Psoas muscle (tissue), 8 donors: ENCODE measurements around the gene NDUFB11. TPM values are rescaled to one million over a fixed set of nuclear protein-coding genes. Genes with fewer than 3 reads are reported as not detected.
A peak's percentile ranks its signal among the peaks of the same experiment; 100 is the strongest.

Experiments used
- ATAC-seq, 4 donors: fragments of 200-7000 bp; cut with Tn5 transposase; one replicate each; pipeline ENCODE4 v1.9.1; 2020; ENCODE audit warnings: moderate library complexity in 3 of 4, mild to moderate bottlenecking in 2 of 4
- DNase-seq, 2 donors: peaks; one replicate each; pipeline ENCODE4 v3.0.0-alpha.2; 2020
- H3K27ac ChIP-seq: fragments of 200-600 bp; one replicate; pipeline ENCODE4 v1.8.0; 2022
- H3K27me3 ChIP-seq, 3 donors: fragments of 200-600 bp in 1 of 3; one replicate each; pipeline versions ENCODE4 v1.6.1 to v1.8.0; 2013 to 2022; ENCODE audit warnings: low read length in 2 of 3, mild to moderate bottlenecking in 2 of 3, moderate library complexity in 1 of 3; ENCODE audit not compliant: insufficient read depth in 3 of 3
- H3K36me3 ChIP-seq, 2 donors: fragments of 200-600 bp in 1 of 2; one replicate each; pipeline versions ENCODE4 v1.6.1 to v1.8.0; 2013 to 2022; ENCODE audit warnings: low read depth in 1 of 2, mild to moderate bottlenecking in 1 of 2, moderate library complexity in 1 of 2; ENCODE audit not compliant: insufficient read depth in 1 of 2
- H3K4me1 ChIP-seq: fragments of 200-600 bp; one replicate; pipeline ENCODE4 v1.8.0; 2022
- H3K4me3 ChIP-seq: fragments of 200-600 bp; one replicate; pipeline ENCODE4 v1.8.0; 2022; ENCODE audit warnings: mild to moderate bottlenecking
- H3K9me3 ChIP-seq: fragments of 200-600 bp; one replicate; pipeline ENCODE4 v1.8.0; 2022
- WGBS, 3 donors: extraction: QIAGEN DNeasy Blood & Tissue Kit; methylation state at CpG; one replicate each; pipeline versions ENCODE4 v1.1.6 to v1.1.7; 2013; 5-methylcytosine and 5-hydroxymethylcytosine counted together
- intact Hi-C, 2 donors: fragments of 100-400 bp; cut with DNase I; formaldehyde crosslinking; loops; one replicate each; pipeline versions ENCODE4 v1.11.0 to v1.14.2; 2022
- polyA plus RNA-seq, 3 donors: library from polyadenylated mRNA; stranded (reverse); fragments of 200-250 nt; gene quantifications; one replicate each; pipeline ENCODE4 v1.2.3, GENCODE V29; 2013
- total RNA-seq, 4 donors: library from RNA; stranded (reverse); fragmentation: NEBNext Ultra II Directional in 2 of 4; extraction: Animal tissue kit (Norgen Biotek cat#: 25700) in 2 of 4; gene quantifications; one replicate each; pipeline versions ENCODE4 v1.2.1 to v1.2.4, GENCODE V29; 2021 to 2023
- TF ChIP-seq, protein P1 (sequence below): fragments of 200-600 bp; IDR thresholded peaks from one replicate; pipeline ENCODE4 v1.8.0; 2022; ENCODE audit warnings: antibody characterized with exemption
- donor health status: healthy with polysubstance abuse.
- donor health status: DM: no; HTN: no; CAD: no; lungs with moderate emphysema.
- donor health status: Bipolar disorder and iron deficiency.
- donor health status: healthy.
- donor health status: DM: yes; HTN: yes; CAD: no.
- donor health status: DM: no; HTN: no; CAD: no.
- donor health status: DM: no; HTN: no; CAD: no.
- donor health status: DM: yes; HTN: yes; CAD: no.

NDUFB11 gene
- total and polyA plus RNA-seq, 7 donors: 142 to 207 (median 175) TPM

DNA sequence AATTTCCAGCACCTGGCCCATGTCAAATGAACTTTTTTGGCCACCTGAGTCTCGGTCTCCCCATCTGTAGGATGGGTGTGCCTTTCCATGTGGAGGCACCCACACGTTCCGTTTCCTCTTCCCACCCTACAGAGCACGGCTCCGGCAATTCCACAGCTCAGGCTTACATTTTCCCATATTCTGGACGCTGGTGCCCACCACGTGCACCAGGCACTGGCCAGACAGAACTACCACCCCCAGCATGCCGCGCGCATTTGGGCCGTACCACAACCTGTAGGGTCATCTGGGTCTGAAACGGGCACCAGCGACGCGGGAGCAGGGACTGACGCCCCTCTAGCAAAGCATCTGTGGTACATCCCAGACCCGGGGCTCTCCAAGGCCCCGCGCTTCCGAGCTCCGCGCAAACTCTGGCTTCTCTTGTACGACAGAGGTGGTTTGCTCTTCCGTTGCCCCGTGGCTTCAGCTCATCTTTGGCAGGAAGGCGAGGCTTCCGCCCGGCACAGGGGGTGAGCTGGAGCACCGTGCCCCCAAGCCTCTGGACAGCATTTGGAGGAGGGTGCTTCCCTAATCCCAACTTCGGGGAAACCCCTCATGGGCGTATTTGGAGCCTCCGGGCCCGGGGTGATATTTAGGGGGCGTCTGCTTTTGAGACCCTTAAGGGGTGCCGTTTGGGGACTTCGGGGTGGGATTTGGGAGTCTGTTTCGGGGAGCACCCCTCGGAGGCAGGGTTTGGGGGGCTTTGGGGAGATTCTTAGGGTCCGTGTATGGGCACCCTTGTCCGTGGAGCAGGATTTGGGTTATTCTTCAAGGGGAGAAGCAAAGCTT lies 46.2 kb upstream of the NDUFB11 start:
- peak overlapping the region; percentile 55 for H3K27ac ChIP-seq
- TF ChIP-seq, protein P1, sequence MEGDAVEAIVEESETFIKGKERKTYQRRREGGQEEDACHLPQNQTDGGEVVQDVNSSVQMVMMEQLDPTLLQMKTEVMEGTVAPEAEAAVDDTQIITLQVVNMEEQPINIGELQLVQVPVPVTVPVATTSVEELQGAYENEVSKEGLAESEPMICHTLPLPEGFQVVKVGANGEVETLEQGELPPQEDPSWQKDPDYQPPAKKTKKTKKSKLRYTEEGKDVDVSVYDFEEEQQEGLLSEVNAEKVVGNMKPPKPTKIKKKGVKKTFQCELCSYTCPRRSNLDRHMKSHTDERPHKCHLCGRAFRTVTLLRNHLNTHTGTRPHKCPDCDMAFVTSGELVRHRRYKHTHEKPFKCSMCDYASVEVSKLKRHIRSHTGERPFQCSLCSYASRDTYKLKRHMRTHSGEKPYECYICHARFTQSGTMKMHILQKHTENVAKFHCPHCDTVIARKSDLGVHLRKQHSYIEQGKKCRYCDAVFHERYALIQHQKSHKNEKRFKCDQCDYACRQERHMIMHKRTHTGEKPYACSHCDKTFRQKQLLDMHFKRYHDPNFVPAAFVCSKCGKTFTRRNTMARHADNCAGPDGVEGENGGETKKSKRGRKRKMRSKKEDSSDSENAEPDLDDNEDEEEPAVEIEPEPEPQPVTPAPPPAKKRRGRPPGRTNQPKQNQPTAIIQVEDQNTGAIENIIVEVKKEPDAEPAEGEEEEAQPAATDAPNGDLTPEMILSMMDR: no peak
- peaks cover 20% of the 10 kb centered on the region for H3K4me1 ChIP-seq
- ATAC-seq: peak; percentile 84 to 88 (median 85)
- 2 to 15% (median 3%) methylated on average over 28 to 40 of the region's 40 CpGs for WGBS, 3 donors
- intact Hi-C loops: loop anchor here (5.0 kb wide), 2 partner anchors 332 to 837 kb away; no protein-coding TSS in a partner anchor
- no peaks in the 10 kb centered on the region for H3K27me3 ChIP-seq
- peak; percentile 88 to 94 for DNase-seq
- H3K9me3 ChIP-seq: no peaks in the 10 kb centered on the region
- H3K4me3 ChIP-seq: peak overlapping the region; percentile 81
- peaks cover 0 to 13% of the 10 kb centered on the region in 2 donors for H3K36me3 ChIP-seq

DNA sequence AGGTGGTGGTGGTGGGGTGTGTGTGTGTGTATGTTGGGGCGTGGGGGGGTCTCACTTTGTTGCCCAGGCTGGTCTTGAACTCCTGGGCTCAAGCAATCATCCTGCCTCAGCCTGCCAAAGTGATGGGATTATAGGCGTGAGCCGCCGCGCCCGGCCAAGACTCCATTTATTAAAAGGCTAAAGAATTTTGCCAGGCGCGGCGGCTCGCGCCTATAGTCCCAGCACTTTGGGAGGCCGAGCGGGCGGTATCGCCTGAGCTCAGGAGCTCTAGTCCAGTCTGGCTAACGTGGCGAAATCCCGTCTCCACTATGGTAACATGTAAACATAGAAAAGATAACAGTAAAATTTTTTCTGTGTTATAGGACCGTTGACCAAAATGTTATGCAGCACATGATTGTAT lies 45.4 kb upstream of the NDUFB11 start:
- ATAC-seq (no peak), DNase-seq (peak in 1 of 2 donors; percentile 42)
- intact Hi-C loops: loop anchor here (5.0 kb wide), 2 partner anchors 332 to 837 kb away; no protein-coding TSS in a partner anchor
- Histone ChIP-seq H3K4me3 (no peak overlapping the region), H3K27me3 (no peaks in the 10 kb centered on the region), H3K36me3 (peaks cover 0 to 18% of the 10 kb centered on the region in 2 donors), H3K27ac (no peak overlapping the region), H3K4me1 (peaks cover 13% of the 10 kb centered on the region), H3K9me3 (no peaks in the 10 kb centered on the region)
- 62 to 81% (median 73%) methylated on average over 18 to 19 of the region's 19 CpGs for WGBS, 3 donors
- TF ChIP-seq, protein P1: no peak

DNA sequence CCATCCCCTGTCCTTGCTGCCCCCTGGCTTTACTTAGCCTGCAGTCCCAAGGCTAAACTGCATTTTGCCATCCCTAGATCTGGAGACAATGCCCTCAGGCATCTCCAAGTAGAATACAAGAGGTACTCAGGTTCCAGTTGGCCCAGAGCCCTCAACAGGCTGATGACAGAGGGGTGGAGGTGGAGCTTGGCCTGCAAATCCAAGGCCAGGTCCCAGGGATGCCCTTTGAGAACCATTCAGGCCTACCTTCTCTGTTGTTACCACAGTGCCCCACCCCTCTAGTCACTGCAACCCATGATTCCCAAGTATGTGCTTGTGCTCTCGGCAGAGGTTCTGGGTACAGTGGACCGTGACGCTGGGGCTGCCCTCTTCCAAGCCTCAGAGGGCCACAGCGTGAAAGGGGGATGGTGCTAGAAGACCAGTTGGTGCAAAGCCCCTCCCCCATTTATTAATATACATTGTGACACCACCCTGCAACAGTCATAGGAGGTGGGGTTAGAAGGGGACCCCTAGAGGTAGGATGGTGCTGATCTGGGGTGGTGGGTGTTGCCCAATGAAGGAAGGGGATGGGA lies 42.7 kb upstream of the NDUFB11 start:
- intact Hi-C loops: no loop called here
- TF ChIP-seq, protein P1: no peak
- 66 to 77% (median 70%) methylated on average over 3 to 4 of the region's 4 CpGs for WGBS, 3 donors
- Histone ChIP-seq H3K27ac (no peak overlapping the region), H3K9me3 (no peaks in the 10 kb centered on the region), H3K4me3 (no peak overlapping the region), H3K36me3 (peaks cover 0 to 28% of the 10 kb centered on the region in 2 donors), H3K4me1 (peaks cover 3% of the 10 kb centered on the region), H3K27me3 (peaks cover 0 to 7% (median 0%) of the 10 kb centered on the region in 3 donors)
- no peak for ATAC-seq
- peak in 1 of 2 donors; percentile 47 for DNase-seq

DNA sequence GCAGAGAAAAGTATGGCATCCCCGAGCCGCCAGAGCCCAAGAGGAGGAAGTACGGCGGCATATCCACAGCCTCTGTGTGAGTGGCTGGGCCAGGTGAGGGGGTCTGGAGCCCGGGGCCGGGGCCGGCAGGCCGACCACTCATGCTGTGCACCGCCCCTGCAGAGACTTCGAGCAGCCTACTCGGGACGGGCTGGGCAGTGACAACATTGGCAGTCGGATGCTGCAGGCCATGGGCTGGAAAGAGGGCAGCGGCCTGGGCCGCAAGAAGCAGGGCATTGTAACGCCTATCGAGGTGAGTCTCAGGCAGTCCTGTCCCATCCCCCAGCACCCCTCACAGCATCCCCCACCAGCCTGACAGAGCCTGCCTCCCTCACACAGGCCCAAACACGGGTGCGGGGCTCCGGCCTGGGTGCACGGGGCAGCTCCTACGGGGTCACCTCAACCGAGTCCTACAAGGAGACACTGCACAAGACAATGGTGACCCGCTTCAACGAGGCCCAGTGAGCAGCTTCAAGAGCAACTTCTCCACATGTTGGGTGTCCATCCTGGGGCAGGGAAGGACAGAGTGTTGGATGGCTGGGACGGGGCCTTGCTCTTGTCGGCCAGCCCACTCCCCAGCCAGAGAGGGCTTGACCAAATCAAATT lies 41.7 kb upstream of the NDUFB11 start:
- Histone ChIP-seq H3K4me1 (peaks cover 3% of the 10 kb centered on the region), H3K27ac (no peak overlapping the region), H3K36me3 (peaks cover 3 to 38% of the 10 kb centered on the region in 2 donors), H3K9me3 (no peaks in the 10 kb centered on the region), H3K4me3 (no peak overlapping the region), H3K27me3 (peaks cover 0 to 7% (median 0%) of the 10 kb centered on the region in 3 donors)
- 82 to 90% (median 84%) methylated on average over 19 to 27 of the region's 27 CpGs for WGBS, 3 donors
- ATAC-seq (no peak), DNase-seq (no peak)
- intact Hi-C loops: no loop called here
- TF ChIP-seq, protein P1: no peak
